ENCODE measurements around the gene NOX5.

- TF ChIP-seq CTCF (IDR thresholded peaks at IDR 0.05) (no peak), BCL3 (IDR thresholded peaks at IDR 0.05) (no peak), RCOR1 (IDR thresholded peaks at IDR 0.05; ENCODE audit: low read depth, low read length) (no peak), REST (IDR thresholded peaks at IDR 0.05) (no peak), JUN (IDR thresholded peaks at IDR 0.05) (no peak), RAD21 (conservative IDR thresholded peaks at IDR 0.05 in 1 of 2, IDR thresholded peaks at IDR 0.05 in 1 of 2) (no peak), USF2 (IDR thresholded peaks at IDR 0.05) (no peak), SMC3 (IDR thresholded peaks at IDR 0.05) (no peak), NR3C1 (IDR thresholded peaks at IDR 0.05) (no peak), POLR2A (IDR thresholded peaks at IDR 0.05; ENCODE audit: low read length) (no peak), CHD2 (IDR thresholded peaks at IDR 0.05; ENCODE audit: low read length, partially characterized antibody) (no peak), EP300 (IDR thresholded peaks at IDR 0.05) (no peak), ELK1 (IDR thresholded peaks at IDR 0.05; ENCODE audit: low read depth, low read length) (no peak), ZFP36 (IDR thresholded peaks at IDR 0.05; ENCODE audit: borderline replicate concordance, partially characterized antibody) (no peak)
Measured at GRCh38 chr15:69017978-69018377, 3.5 kb downstream of the NOX5 start.

All from A549 (cell line).